H9 (cell line): ENCODE measurements around the gene ARHGEF17. TPM values are rescaled to one million over a fixed set of nuclear protein-coding genes. Genes with fewer than 3 reads are reported as not detected.

Experiments
- DNase-seq: peaks from one replicate; pipeline ENCODE4 v3.0.0-alpha.2; 2017
- H2AFZ ChIP-seq: one replicate; pipeline ENCODE4 v1.6.1; 2013; ENCODE audit warnings: mild to moderate bottlenecking, low read length, control low read depth, moderate library complexity
- H2AK5ac ChIP-seq: 2 replicates; pipeline ENCODE4 v1.6.1; 2013; ENCODE audit warnings: low read length, control low read depth, mixed read lengths; ENCODE audit not compliant: insufficient read length
- H2BK120ac ChIP-seq: one replicate; pipeline ENCODE4 v1.6.1; 2013; ENCODE audit warnings: low read depth, mild to moderate bottlenecking, low read length, control low read depth, inconsistent platforms; ENCODE audit not compliant: poor library complexity, severe bottlenecking
- H2BK12ac ChIP-seq: 2 replicates; pipeline ENCODE4 v1.6.1; 2013; ENCODE audit warnings: low read length, control low read depth, mixed read lengths, low read depth; ENCODE audit not compliant: insufficient read length
- H2BK15ac ChIP-seq: 2 replicates; pipeline ENCODE4 v1.6.1; 2013; ENCODE audit warnings: low read depth, low read length, control low read depth
- H2BK20ac ChIP-seq: one replicate; pipeline ENCODE4 v1.6.1; 2013; ENCODE audit warnings: low read depth, mild to moderate bottlenecking, low read length, control low read depth, inconsistent platforms; ENCODE audit not compliant: poor library complexity, severe bottlenecking
- H2BK5ac ChIP-seq: 2 replicates; pipeline ENCODE4 v1.6.1; 2013; ENCODE audit warnings: low read length, control low read depth, mixed read lengths; ENCODE audit not compliant: insufficient read length
- H3K14ac ChIP-seq: 2 replicates; pipeline ENCODE4 v1.6.1; 2013; ENCODE audit warnings: low read length, control low read depth; ENCODE audit not compliant: insufficient read depth
- H3K18ac ChIP-seq: 2 replicates; pipeline ENCODE4 v1.6.1; 2013; ENCODE audit warnings: low read depth, mild to moderate bottlenecking, mixed read lengths, low read length, control low read depth; ENCODE audit not compliant: insufficient read length
- H3K23ac ChIP-seq: 2 replicates; pipeline ENCODE4 v1.6.1; 2013; ENCODE audit warnings: low read length, control low read depth, mixed read lengths, low read depth; ENCODE audit not compliant: insufficient read length
- H3K23me2 ChIP-seq: 2 replicates; pipeline ENCODE4 v1.6.1; 2013; ENCODE audit warnings: low read depth, mild to moderate bottlenecking, mixed read lengths, low read length, control low read depth; ENCODE audit not compliant: insufficient read length, poor library complexity, severe bottlenecking
- H3K27ac ChIP-seq: 2 replicates; pipeline ENCODE4 v1.5.1; 2013; ENCODE audit warnings: low read length, control low read depth, mixed read lengths, low read depth; ENCODE audit not compliant: insufficient read length
- H3K27me3 ChIP-seq: 2 replicates; pipeline ENCODE4 v1.6.1; 2013; ENCODE audit warnings: low read length, control low read depth, inconsistent platforms; ENCODE audit not compliant: insufficient read depth
- H3K4ac ChIP-seq: 2 replicates; pipeline ENCODE4 v1.6.1; 2013; ENCODE audit warnings: low read depth, mild to moderate bottlenecking, control low read depth, inconsistent platforms, low read length, moderate library complexity
- H3K4me1 ChIP-seq: 2 replicates; pipeline ENCODE4 v1.6.1; 2013; ENCODE audit warnings: low read length, control low read depth, inconsistent platforms; ENCODE audit not compliant: insufficient read depth
- H3K4me2 ChIP-seq: 2 replicates; pipeline ENCODE4 v1.6.1; 2013; ENCODE audit warnings: low read length, control low read depth, mixed read lengths; ENCODE audit not compliant: insufficient read length, insufficient read depth
- H3K56ac ChIP-seq: 2 replicates; pipeline ENCODE4 v1.6.1; 2013; ENCODE audit warnings: low read depth, mild to moderate bottlenecking, mixed read lengths, low read length, control low read depth; ENCODE audit not compliant: insufficient read length
- H3K79me1 ChIP-seq: 2 replicates; pipeline ENCODE4 v1.6.1; 2013; ENCODE audit warnings: low read depth, mild to moderate bottlenecking, moderate library complexity, low read length, control low read depth, inconsistent platforms; ENCODE audit not compliant: insufficient read depth, poor library complexity, severe bottlenecking
- H3K79me2 ChIP-seq: 2 replicates; pipeline ENCODE4 v1.6.1; 2013; ENCODE audit warnings: low read length, control low read depth, inconsistent platforms; ENCODE audit not compliant: insufficient read depth
- H3K9ac ChIP-seq: 2 replicates; pipeline ENCODE4 v1.6.1; 2013; ENCODE audit warnings: low read length, control low read depth, mixed read lengths; ENCODE audit not compliant: insufficient read length; ENCODE audit errors: extremely low read depth
- H3K9me3 ChIP-seq: one replicate; pipeline ENCODE4 v1.6.1; 2013; ENCODE audit warnings: low read depth, low read length, inconsistent platforms; ENCODE audit not compliant: control insufficient read depth
- H3T11ph ChIP-seq: one replicate; pipeline ENCODE4 v1.6.1; 2013; ENCODE audit warnings: mild to moderate bottlenecking, low read length, control low read depth, inconsistent platforms
- H4K20me1 ChIP-seq: one replicate; pipeline ENCODE4 v1.6.1; 2013; ENCODE audit not compliant: control insufficient read depth, insufficient read length, insufficient read depth
- H4K5ac ChIP-seq: 2 replicates; pipeline ENCODE4 v1.6.1; 2013; ENCODE audit warnings: low read depth, mild to moderate bottlenecking, mixed read lengths, low read length, control low read depth; ENCODE audit not compliant: insufficient read length
- H4K8ac ChIP-seq: replicated peaks from 2 replicates; pipeline ENCODE4 v1.6.1; 2013; ENCODE audit warnings: low read length, control low read depth, mixed read lengths, low read depth; ENCODE audit not compliant: insufficient read length
- H4K91ac ChIP-seq: 2 replicates; pipeline ENCODE4 v1.6.1; 2013; ENCODE audit warnings: low read depth, mild to moderate bottlenecking, moderate library complexity, mixed read lengths, low read length, control low read depth; ENCODE audit not compliant: insufficient read length
- H3K27ac Mint-ChIP-seq, 3 experiments: 2 replicates in 2 of 3; 3 replicates in 1 of 3; pipeline ENCODE4 v1.8.0; 2020 to 2021; ENCODE audit warnings: mixed read lengths in 3 of 3, mild to moderate bottlenecking in 1 of 3, moderate library complexity in 1 of 3
- H3K27me3 Mint-ChIP-seq: 2 replicates; pipeline ENCODE4 v1.8.0; 2021; ENCODE audit warnings: low read depth, mild to moderate bottlenecking, moderate library complexity, mixed read lengths
- H3K36me3 Mint-ChIP-seq, 3 experiments: 2 replicates in 2 of 3; 3 replicates in 1 of 3; pipeline ENCODE4 v1.8.0; 2020 to 2021; ENCODE audit warnings: low read depth in 3 of 3, mixed read lengths in 3 of 3; ENCODE audit not compliant: insufficient read depth in 1 of 3
- H3K4me1 Mint-ChIP-seq, 2 experiments: 2 replicates each; pipeline ENCODE4 v1.8.0; 2020; ENCODE audit warnings: mixed read lengths in 2 of 2
- H3K4me3 Mint-ChIP-seq, 2 experiments: 2 replicates in 1 of 2; 3 replicates in 1 of 2; pipeline ENCODE4 v1.8.0; 2020 to 2021; ENCODE audit warnings: mild to moderate bottlenecking in 2 of 2, mixed read lengths in 2 of 2, moderate library complexity in 1 of 2
- H3K9me3 Mint-ChIP-seq, 2 experiments: 2 replicates in 1 of 2; 3 replicates in 1 of 2; pipeline ENCODE4 v1.8.0; 2020; ENCODE audit warnings: mild to moderate bottlenecking in 2 of 2, mixed read lengths in 2 of 2, moderate library complexity in 1 of 2
- WGBS: extraction: QIAGEN DNeasy Blood & Tissue Kit; methylation state at CpG from one replicate; pipeline ENCODE4 v1.1.7; 2013; ENCODE audit warnings: missing lambda C conversion rate, low lambda C conversion rate, mixed read lengths; ENCODE audit not compliant: insufficient read length; ENCODE audit errors: extremely low coverage; 5-methylcytosine and 5-hydroxymethylcytosine counted together
- total RNA-seq: library from RNA; stranded (reverse); gene quantifications from 2 replicates; pipeline ENCODE4 v1.2.1, GENCODE V29; 2021
- TF ChIP-seq, protein P1 (sequence below): fragments of 200-600 bp; sonication (generic); conservative IDR thresholded peaks from 3 replicates; pipeline ENCODE4 v1.8.0; 2021; ENCODE audit warnings: antibody characterized with exemption, mild to moderate bottlenecking

ARHGEF17 gene
- total RNA-seq, 1 experiment from 2014 or later = 7.4 TPM

DNA sequence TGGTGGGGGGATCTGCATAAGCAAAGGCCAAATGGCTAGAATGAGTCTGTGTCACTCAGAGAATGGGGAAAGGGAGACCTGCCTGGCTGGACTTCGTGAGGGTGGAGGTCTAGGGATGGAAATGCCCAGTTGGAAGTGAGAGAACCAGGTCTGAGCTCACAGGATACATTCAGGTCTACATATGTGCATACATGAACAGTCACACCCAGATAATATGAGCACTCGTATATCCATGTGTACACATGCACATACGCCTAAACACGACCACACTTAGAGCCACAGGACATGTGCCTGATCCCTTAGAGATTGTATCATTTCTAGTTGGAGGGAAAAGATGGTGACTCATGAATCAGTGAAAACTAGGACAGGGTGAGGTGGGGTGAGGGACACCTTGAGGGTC lies 47.0 kb downstream of the ARHGEF17 start:
- H2BK5ac ChIP-seq = no peak overlapping the region
- Mint-ChIP-seq H3K4me1 (peaks cover 0 to 3% of the 10 kb centered on the region in 2 experiments; a peak in 1 of 4 replicates), H3K9me3 (no peaks in the 10 kb centered on the region; a peak in 1 of 5 replicates), H3K4me3 (no peak overlapping the region; a peak in 1 of 5 replicates), H3K27me3 (peaks cover 2% of the 10 kb centered on the region; the same call in 1 of the 2 replicates), H3K36me3 (peaks cover 0 to 3% (median 0%) of the 10 kb centered on the region in 3 experiments; a peak in 2 of 7 replicates), H3K27ac (no peak overlapping the region)
- no peak overlapping the region for H2AFZ ChIP-seq
- no peak overlapping the region for H4K5ac ChIP-seq
- H4K8ac ChIP-seq = no peak overlapping the region
- H3K27ac ChIP-seq = no peak overlapping the region
- no peak overlapping the region for H3K23ac ChIP-seq
- H4K20me1 ChIP-seq = no peaks in the 10 kb centered on the region
- no peaks in the 10 kb centered on the region for H3K79me1 ChIP-seq
- H2BK120ac ChIP-seq = no peak overlapping the region
- H2AK5ac ChIP-seq = no peak overlapping the region
- TF ChIP-seq, protein P1, sequence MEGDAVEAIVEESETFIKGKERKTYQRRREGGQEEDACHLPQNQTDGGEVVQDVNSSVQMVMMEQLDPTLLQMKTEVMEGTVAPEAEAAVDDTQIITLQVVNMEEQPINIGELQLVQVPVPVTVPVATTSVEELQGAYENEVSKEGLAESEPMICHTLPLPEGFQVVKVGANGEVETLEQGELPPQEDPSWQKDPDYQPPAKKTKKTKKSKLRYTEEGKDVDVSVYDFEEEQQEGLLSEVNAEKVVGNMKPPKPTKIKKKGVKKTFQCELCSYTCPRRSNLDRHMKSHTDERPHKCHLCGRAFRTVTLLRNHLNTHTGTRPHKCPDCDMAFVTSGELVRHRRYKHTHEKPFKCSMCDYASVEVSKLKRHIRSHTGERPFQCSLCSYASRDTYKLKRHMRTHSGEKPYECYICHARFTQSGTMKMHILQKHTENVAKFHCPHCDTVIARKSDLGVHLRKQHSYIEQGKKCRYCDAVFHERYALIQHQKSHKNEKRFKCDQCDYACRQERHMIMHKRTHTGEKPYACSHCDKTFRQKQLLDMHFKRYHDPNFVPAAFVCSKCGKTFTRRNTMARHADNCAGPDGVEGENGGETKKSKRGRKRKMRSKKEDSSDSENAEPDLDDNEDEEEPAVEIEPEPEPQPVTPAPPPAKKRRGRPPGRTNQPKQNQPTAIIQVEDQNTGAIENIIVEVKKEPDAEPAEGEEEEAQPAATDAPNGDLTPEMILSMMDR = no peak
- H3K4me2 ChIP-seq = no peak overlapping the region
- no peak overlapping the region for H2BK15ac ChIP-seq
- no peaks in the 10 kb centered on the region for H3K23me2 ChIP-seq
- H4K91ac ChIP-seq = no peak overlapping the region
- no peak overlapping the region for H3K9ac ChIP-seq
- no peak overlapping the region for H3K18ac ChIP-seq
- no peak overlapping the region for H2BK20ac ChIP-seq
- no peak overlapping the region for H3K56ac ChIP-seq
- no peak for DNase-seq
- no peaks in the 10 kb centered on the region for H3K27me3 ChIP-seq
- H2BK12ac ChIP-seq = no peak overlapping the region
- no peaks in the 10 kb centered on the region for H3K4me1 ChIP-seq
- no peaks in the 10 kb centered on the region for H3K9me3 ChIP-seq
- H3K14ac ChIP-seq = no peak overlapping the region
- no peak overlapping the region for H3K4ac ChIP-seq
- WGBS = no CpG with 5 or more reads among the region's 4 CpGs
- H3K79me2 ChIP-seq = no peaks in the 10 kb centered on the region
- no peak overlapping the region for H3T11ph ChIP-seq
